ENCODE data around the gene SCAMP1.

SCAMP1 gene

DNA sequence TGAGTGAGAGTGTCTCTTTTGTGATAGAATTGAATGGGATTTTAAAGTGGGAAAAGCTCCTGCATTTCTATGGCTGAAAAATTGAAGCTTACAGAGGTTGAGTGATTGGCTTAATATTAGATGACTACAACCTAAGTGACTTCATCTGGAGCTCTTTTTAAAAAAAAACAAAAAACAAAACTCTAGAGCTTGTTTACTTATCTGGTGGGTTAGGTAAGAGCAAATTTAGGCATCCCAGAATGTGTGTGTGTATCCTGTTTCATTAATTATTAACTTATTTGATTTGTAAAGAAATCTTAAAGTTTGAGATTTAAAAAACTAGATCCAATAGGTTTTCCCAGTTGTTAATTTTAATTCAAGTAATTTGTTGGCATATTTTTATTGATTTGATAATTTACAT, 60.1 kb downstream of the SCAMP1 start:
- Histone ChIP-seq H2AK5ac (ENCODE audit: low read length) (no peak overlapping the region), H3K4me3 (ENCODE audit: low read depth, low read length) (no peak overlapping the region), H3K18ac (ENCODE audit: low read length) (no peak overlapping the region), H3K23ac (ENCODE audit: low read length) (no peak overlapping the region), H2BK12ac (ENCODE audit: low read length) (no peak overlapping the region), H3K4me1 (ENCODE audit: control insufficient read depth in 1 of 2, insufficient read depth in 2 of 2, low read length in 2 of 2) (no peaks in the 10 kb centered on the region), H2AFZ (ENCODE audit: insufficient read depth, low read length, poor library complexity) (no peak overlapping the region), H4K8ac (ENCODE audit: low read depth, low read length) (no peak overlapping the region), H4K12ac (ENCODE audit: low read depth, low read length) (no peak overlapping the region), H3K79me2 (ENCODE audit: control insufficient read depth, insufficient read depth, low read length, poor library complexity) (no peaks in the 10 kb centered on the region), H3K4me2 (ENCODE audit: low read length) (no peak overlapping the region), H3K9me3 (ENCODE audit: insufficient read depth, low read depth, low read length) (no peaks in the 10 kb centered on the region), H3K27ac (ENCODE audit: low read depth, low read length) (no peak overlapping the region), H3K79me1 (ENCODE audit: low read length) (no peaks in the 10 kb centered on the region), H3K36me3 (ENCODE audit: control insufficient read depth in 1 of 2, insufficient read depth in 2 of 2, low read length in 2 of 2) (no peaks in the 10 kb centered on the region), H4K91ac (ENCODE audit: low read depth, low read length) (no peak overlapping the region), H3K4ac (ENCODE audit: low read depth, low read length) (no peak overlapping the region), H2BK5ac (ENCODE audit: low read depth, low read length, poor library complexity) (no peak overlapping the region), H2BK120ac (ENCODE audit: insufficient read depth, low read length, poor library complexity) (no peak overlapping the region), H3K9ac (ENCODE audit: low read length) (no peak overlapping the region), H3K27me3 (ENCODE audit: insufficient read depth, low read length) (no peaks in the 10 kb centered on the region), H3K14ac (ENCODE audit: low read length) (no peak overlapping the region)
- no peak for DNase-seq

DNA sequence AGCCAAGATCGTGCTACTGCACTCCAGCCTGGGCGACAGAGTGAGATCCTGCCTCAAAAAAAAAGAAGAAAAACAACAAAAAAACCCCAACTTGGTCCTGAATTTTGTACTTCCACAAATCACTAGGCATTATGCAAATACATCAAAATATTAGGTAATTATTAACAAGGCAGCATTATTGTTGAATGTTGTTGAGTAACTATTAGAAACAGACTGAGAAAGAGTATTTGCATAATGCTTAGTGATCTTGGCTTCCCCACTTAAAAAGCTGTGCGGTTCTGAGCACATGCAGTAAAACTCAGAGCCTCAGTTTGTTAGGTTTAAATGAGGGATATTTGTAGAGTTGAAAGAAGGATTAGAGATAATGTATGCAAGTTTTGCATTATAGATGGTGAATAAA, 64.2 kb downstream of the SCAMP1 start:
- Histone ChIP-seq H3K4me3 (ENCODE audit: low read depth, low read length) (no peak overlapping the region), H2BK5ac (ENCODE audit: low read depth, low read length, poor library complexity) (no peak overlapping the region), H3K4me1 (ENCODE audit: control insufficient read depth in 1 of 2, insufficient read depth in 2 of 2, low read length in 2 of 2) (no peaks in the 10 kb centered on the region), H3K9ac (ENCODE audit: low read length) (no peak overlapping the region), H4K12ac (ENCODE audit: low read depth, low read length) (no peak overlapping the region), H3K4ac (ENCODE audit: low read depth, low read length) (no peak overlapping the region), H3K79me2 (ENCODE audit: control insufficient read depth, insufficient read depth, low read length, poor library complexity) (no peaks in the 10 kb centered on the region), H3K27ac (ENCODE audit: low read depth, low read length) (no peak overlapping the region), H3K27me3 (ENCODE audit: insufficient read depth, low read length) (no peaks in the 10 kb centered on the region), H3K14ac (ENCODE audit: low read length) (no peak overlapping the region), H3K9me3 (ENCODE audit: insufficient read depth, low read depth, low read length) (no peaks in the 10 kb centered on the region), H4K8ac (ENCODE audit: low read depth, low read length) (no peak overlapping the region), H3K36me3 (ENCODE audit: control insufficient read depth in 1 of 2, insufficient read depth in 2 of 2, low read length in 2 of 2) (no peaks in the 10 kb centered on the region), H3K79me1 (ENCODE audit: low read length) (no peaks in the 10 kb centered on the region), H2BK120ac (ENCODE audit: insufficient read depth, low read length, poor library complexity) (no peak overlapping the region), H2AK5ac (ENCODE audit: low read length) (no peak overlapping the region), H2AFZ (ENCODE audit: insufficient read depth, low read length, poor library complexity) (no peak overlapping the region), H2BK12ac (ENCODE audit: low read length) (no peak overlapping the region), H3K18ac (ENCODE audit: low read length) (no peak overlapping the region), H4K91ac (ENCODE audit: low read depth, low read length) (no peak overlapping the region), H3K23ac (ENCODE audit: low read length) (no peak overlapping the region), H3K4me2 (ENCODE audit: low read length) (no peak overlapping the region)
- DNase-seq: no peak
- no CpG with 5 or more reads among the region's 3 CpGs for WGBS (ENCODE audit: extremely low coverage, insufficient coverage, insufficient read length)

DNA sequence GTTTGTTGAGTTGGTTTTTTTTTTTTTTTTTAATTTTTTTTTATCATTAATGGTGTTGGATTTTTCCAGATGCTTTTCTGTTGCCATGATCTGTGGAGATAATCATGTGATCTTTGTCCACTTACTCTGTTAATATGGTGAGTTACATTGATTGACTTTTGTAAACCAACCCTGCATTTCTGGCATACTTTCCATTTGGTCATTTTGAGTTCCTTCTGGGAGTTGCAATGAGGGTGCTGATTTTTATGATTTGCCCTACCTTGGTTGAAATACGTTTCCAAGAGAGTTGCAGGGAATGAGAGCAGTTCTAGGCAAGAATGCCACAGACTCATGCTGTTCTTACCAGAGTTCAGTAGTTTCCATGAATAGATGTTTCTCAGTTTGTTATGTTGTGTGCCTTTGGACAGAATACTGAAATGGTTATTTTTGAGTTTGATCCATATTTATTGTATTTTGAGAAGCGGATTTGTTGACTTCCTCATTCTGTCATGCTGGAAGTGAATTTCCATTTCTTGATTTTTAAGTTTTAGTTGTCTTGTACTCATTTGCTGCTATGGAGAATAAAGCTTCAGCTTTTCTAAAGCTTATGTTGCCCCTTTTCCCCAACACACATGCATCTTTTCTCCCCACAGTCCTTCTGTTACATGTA, 69.0 kb downstream of the SCAMP1 start:
- Histone ChIP-seq H3K4me3 (ENCODE audit: low read depth, low read length) (no peak overlapping the region), H2AFZ (ENCODE audit: insufficient read depth, low read length, poor library complexity) (no peak overlapping the region), H2BK120ac (ENCODE audit: insufficient read depth, low read length, poor library complexity) (no peak overlapping the region), H3K4me1 (ENCODE audit: control insufficient read depth in 1 of 2, insufficient read depth in 2 of 2, low read length in 2 of 2) (no peaks in the 10 kb centered on the region), H4K8ac (ENCODE audit: low read depth, low read length) (no peak overlapping the region), H3K27me3 (ENCODE audit: insufficient read depth, low read length) (no peaks in the 10 kb centered on the region), H3K18ac (ENCODE audit: low read length) (no peak overlapping the region), H2BK5ac (ENCODE audit: low read depth, low read length, poor library complexity) (no peak overlapping the region), H3K79me1 (ENCODE audit: low read length) (no peaks in the 10 kb centered on the region), H3K23ac (ENCODE audit: low read length) (no peak overlapping the region), H3K9me3 (ENCODE audit: insufficient read depth, low read depth, low read length) (no peaks in the 10 kb centered on the region), H4K12ac (ENCODE audit: low read depth, low read length) (no peak overlapping the region), H3K27ac (ENCODE audit: low read depth, low read length) (no peak overlapping the region), H3K4ac (ENCODE audit: low read depth, low read length) (no peak overlapping the region), H3K14ac (ENCODE audit: low read length) (no peak overlapping the region), H2BK12ac (ENCODE audit: low read length) (no peak overlapping the region), H3K36me3 (ENCODE audit: control insufficient read depth in 1 of 2, insufficient read depth in 2 of 2, low read length in 2 of 2) (peaks cover 0 to 4% of the 10 kb centered on the region in 2 experiments), H3K79me2 (ENCODE audit: control insufficient read depth, insufficient read depth, low read length, poor library complexity) (no peaks in the 10 kb centered on the region), H3K4me2 (ENCODE audit: low read length) (no peak overlapping the region), H4K91ac (ENCODE audit: low read depth, low read length) (no peak overlapping the region), H3K9ac (ENCODE audit: low read length) (no peak overlapping the region), H2AK5ac (ENCODE audit: low read length) (no peak overlapping the region)
- no CpG with 5 or more reads among the region's 2 CpGs for WGBS (ENCODE audit: extremely low coverage, insufficient coverage, insufficient read length)
- DNase-seq: peak in 1 of 2 donors; percentile 57

DNA sequence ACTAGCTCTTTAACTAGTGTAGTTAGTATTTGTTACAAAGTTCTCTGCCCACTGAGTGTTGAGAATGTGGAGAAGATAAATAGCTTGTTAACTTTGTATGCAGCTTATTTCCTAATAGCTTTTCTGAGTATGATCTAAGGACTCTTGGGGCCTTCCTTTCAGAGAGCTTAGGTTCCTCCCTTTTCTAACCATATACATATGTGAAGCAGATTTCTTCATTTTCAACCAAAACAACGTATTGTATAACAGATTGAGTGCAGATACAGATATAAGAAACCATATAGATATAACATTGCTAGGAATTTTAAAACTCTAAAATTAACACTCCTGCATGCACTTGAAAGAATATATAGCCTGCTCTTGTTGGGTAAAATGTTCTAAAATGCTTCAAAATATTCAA, 70.4 kb downstream of the SCAMP1 start:
- no peak overlapping the region for H2BK5ac ChIP-seq (ENCODE audit: low read depth, low read length, poor library complexity)
- no peak overlapping the region for H4K8ac ChIP-seq (ENCODE audit: low read depth, low read length)
- H3K4me2 ChIP-seq (ENCODE audit: low read length): no peak overlapping the region
- no peak overlapping the region for H3K23ac ChIP-seq (ENCODE audit: low read length)
- H3K14ac ChIP-seq (ENCODE audit: low read length): no peak overlapping the region
- H3K4me3 ChIP-seq (ENCODE audit: low read depth, low read length): no peak overlapping the region
- H3K18ac ChIP-seq (ENCODE audit: low read length): no peak overlapping the region
- no peak overlapping the region for H2BK120ac ChIP-seq (ENCODE audit: insufficient read depth, low read length, poor library complexity)
- H3K79me2 ChIP-seq (ENCODE audit: control insufficient read depth, insufficient read depth, low read length, poor library complexity): no peaks in the 10 kb centered on the region
- no peaks in the 10 kb centered on the region for H3K4me1 ChIP-seq (ENCODE audit: control insufficient read depth in 1 of 2, insufficient read depth in 2 of 2, low read length in 2 of 2)
- H3K9me3 ChIP-seq (ENCODE audit: insufficient read depth, low read depth, low read length): no peaks in the 10 kb centered on the region
- H2AK5ac ChIP-seq (ENCODE audit: low read length): no peak overlapping the region
- H3K9ac ChIP-seq (ENCODE audit: low read length): no peak overlapping the region
- no peak overlapping the region for H2BK12ac ChIP-seq (ENCODE audit: low read length)
- peaks cover 0 to 4% of the 10 kb centered on the region in 2 experiments for H3K36me3 ChIP-seq (ENCODE audit: control insufficient read depth in 1 of 2, insufficient read depth in 2 of 2, low read length in 2 of 2)
- no peaks in the 10 kb centered on the region for H3K79me1 ChIP-seq (ENCODE audit: low read length)
- H4K12ac ChIP-seq (ENCODE audit: low read depth, low read length): no peak overlapping the region
- H2AFZ ChIP-seq (ENCODE audit: insufficient read depth, low read length, poor library complexity): no peak overlapping the region
- H3K27me3 ChIP-seq (ENCODE audit: insufficient read depth, low read length): no peaks in the 10 kb centered on the region
- no peak overlapping the region for H3K4ac ChIP-seq (ENCODE audit: low read depth, low read length)
- H4K91ac ChIP-seq (ENCODE audit: low read depth, low read length): no peak overlapping the region
- no peak overlapping the region for H3K27ac ChIP-seq (ENCODE audit: low read depth, low read length)
- WGBS (ENCODE audit: extremely low coverage, insufficient coverage, insufficient read length): no CpG with 5 or more reads among the region's 1 CpG
- DNase-seq: no peak

Measured in trophoblast cell (in vitro differentiated cells and primary cell).